ENCODE data around the gene DUS2.
A peak's percentile ranks its signal among the peaks of the same experiment; 100 is the strongest.
"Not testable (repeated sequence)": the region's sequence is repeated elsewhere in the genome, so short reads cannot be mapped to it uniquely, and the experiment has no call there.

The DUS2 gene

GRCh38 chr16:68093816-68094613 is 70.9 kb downstream of the DUS2 start:
- DNase-seq, result peak; percentile 36

GRCh38 chr16:68094614-68094934 is 71.5 kb downstream of the DUS2 start:
- no peak for DNase-seq

- DNase-seq, result no peak
These were observed 73.4 kb downstream of the DUS2 start for GRCh38 chr16:68096491-68096890.

- DNase-seq, result no peak
These were observed 74.0 kb downstream of the DUS2 start for GRCh38 chr16:68097088-68097487.

GRCh38 chr16:68097895-68098294 is 74.8 kb downstream of the DUS2 start:
- DNase-seq, result no peak

GRCh38 chr16:68100488-68100887 is 77.4 kb downstream of the DUS2 start:
- no peak for DNase-seq

GRCh38 chr16:68105611-68106010 is 82.5 kb downstream of the DUS2 start:
- no peak for DNase-seq

- DNase-seq, result not testable (repeated sequence)
These were observed 84.3 kb downstream of the DUS2 start for GRCh38 chr16:68107230-68107928.

GRCh38 chr16:68109156-68109555 is 86.1 kb downstream of the DUS2 start:
- DNase-seq, result not testable (repeated sequence)

- DNase-seq, result not testable (repeated sequence)
These were observed 87.5 kb downstream of the DUS2 start for GRCh38 chr16:68110611-68111010.

- no peak for DNase-seq
These were observed 88.3 kb downstream of the DUS2 start for GRCh38 chr16:68111379-68111778.

- DNase-seq, result peak; percentile 16
These were observed 90.1 kb downstream of the DUS2 start for GRCh38 chr16:68113059-68113761.

GRCh38 chr16:68113765-68114240 is 90.7 kb downstream of the DUS2 start:
- no peak for DNase-seq

- DNase-seq, result not testable (repeated sequence)
These were observed 91.9 kb downstream of the DUS2 start for GRCh38 chr16:68114939-68115338.

- no peak for DNase-seq
These were observed 92.8 kb downstream of the DUS2 start for GRCh38 chr16:68115851-68116250.

- DNase-seq, result peak; percentile 49
These were observed 93.3 kb downstream of the DUS2 start for GRCh38 chr16:68116256-68116867.

- no peak for DNase-seq
These were observed 94.8 kb downstream of the DUS2 start for GRCh38 chr16:68117884-68118283.

- not testable (repeated sequence) for DNase-seq
These were observed 95.9 kb downstream of the DUS2 start for GRCh38 chr16:68118954-68119353.

- DNase-seq, result not testable (repeated sequence)
These were observed 97.4 kb downstream of the DUS2 start for GRCh38 chr16:68120496-68120895.

GRCh38 chr16:68126395-68126794 is 103.3 kb downstream of the DUS2 start:
- no peak for DNase-seq

- DNase-seq, result no peak
These were observed 105.7 kb downstream of the DUS2 start for GRCh38 chr16:68128577-68129305.
